ENCODE data around the gene CYP4B1. TPM values are rescaled to one million over a fixed set of nuclear protein-coding genes. Genes with fewer than 3 reads are reported as not detected.
"Not testable (repeated sequence)": the region's sequence is repeated elsewhere in the genome, so short reads cannot be mapped to it uniquely, and the experiment has no call there.

Gene CYP4B1
- total RNA-seq, 1 donor from 2014 or later: not detected

DNA sequence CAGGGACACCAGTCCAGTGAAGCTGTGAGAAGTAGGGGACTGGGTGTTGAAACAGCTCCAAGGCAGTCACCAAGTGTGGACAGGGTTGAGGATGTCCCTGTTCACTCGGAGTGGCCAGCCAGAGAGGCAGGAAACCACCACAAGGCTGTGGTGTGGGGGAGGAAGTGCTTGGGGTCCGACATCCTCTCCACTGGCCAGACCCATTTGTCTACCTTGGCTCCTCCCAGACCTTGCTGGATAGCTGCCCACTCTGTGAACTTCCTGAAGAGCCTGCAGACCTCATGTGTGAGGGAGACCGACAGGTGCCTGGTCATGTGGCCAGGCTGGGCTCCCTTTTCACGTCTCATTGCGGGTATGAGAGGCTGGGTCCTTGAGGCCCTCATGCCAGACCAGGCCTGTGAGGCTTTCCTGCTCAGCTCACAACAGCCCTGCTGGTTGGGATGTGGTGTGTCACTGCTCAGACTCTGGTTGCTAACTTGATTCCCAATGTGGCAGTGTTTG, 21.8 kb downstream of the CYP4B1 start:
- Mint-ChIP-seq H3K4me1 (ENCODE audit: low read depth) (no peaks in the 10 kb centered on the region), H3K27ac (ENCODE audit: unreplicated experiment) (no peak overlapping the region), H3K4me3 (ENCODE audit: unreplicated experiment) (no peak overlapping the region), H3K36me3 (ENCODE audit: low read depth) (no peaks in the 10 kb centered on the region), H3K27me3 (ENCODE audit: low read depth) (no peaks in the 10 kb centered on the region), H3K9me3 (ENCODE audit: low read depth) (no peaks in the 10 kb centered on the region)
- no peak for DNase-seq (ENCODE audit: low spot score)
- no peak for TF ChIP-seq CTCF (IDR thresholded peaks at IDR 0.05)

DNA sequence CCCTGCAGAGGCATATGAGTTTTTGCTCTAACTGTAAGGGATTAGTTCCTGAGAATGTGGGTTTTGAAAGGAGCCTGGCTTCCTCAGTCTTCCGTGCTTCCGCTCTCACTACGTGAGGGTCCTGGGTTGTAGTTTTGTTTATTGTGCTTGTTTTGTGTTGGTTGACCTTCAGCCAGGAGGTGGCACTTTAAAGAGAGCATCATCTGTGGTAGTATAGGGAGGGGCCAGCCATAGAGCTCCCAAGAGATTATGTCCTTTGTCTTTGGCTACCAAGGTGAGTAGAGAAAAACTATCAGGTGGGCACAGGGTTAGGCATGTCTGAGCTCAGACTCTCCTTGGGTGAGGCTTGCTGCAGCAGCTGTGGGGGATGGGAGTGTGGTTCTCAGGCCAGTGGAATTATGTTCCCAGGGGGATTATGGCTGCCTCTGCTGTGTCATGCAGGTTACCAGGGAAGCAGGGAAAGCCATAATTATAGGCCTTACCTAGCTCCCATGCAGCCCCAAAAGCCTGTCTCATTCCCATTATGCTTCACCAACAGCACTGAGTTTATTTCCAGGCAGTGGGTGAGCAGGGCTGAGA, 23.5 kb downstream of the CYP4B1 start:
- Mint-ChIP-seq H3K36me3 (ENCODE audit: low read depth) (no peaks in the 10 kb centered on the region), H3K27ac (ENCODE audit: unreplicated experiment) (no peak overlapping the region), H3K9me3 (ENCODE audit: low read depth) (peaks cover 5% of the 10 kb centered on the region), H3K4me3 (ENCODE audit: unreplicated experiment) (no peak overlapping the region), H3K27me3 (ENCODE audit: low read depth) (no peaks in the 10 kb centered on the region), H3K4me1 (ENCODE audit: low read depth) (no peaks in the 10 kb centered on the region)
- no peak for DNase-seq (ENCODE audit: low spot score)
- no peak for TF ChIP-seq CTCF (IDR thresholded peaks at IDR 0.05)

DNA sequence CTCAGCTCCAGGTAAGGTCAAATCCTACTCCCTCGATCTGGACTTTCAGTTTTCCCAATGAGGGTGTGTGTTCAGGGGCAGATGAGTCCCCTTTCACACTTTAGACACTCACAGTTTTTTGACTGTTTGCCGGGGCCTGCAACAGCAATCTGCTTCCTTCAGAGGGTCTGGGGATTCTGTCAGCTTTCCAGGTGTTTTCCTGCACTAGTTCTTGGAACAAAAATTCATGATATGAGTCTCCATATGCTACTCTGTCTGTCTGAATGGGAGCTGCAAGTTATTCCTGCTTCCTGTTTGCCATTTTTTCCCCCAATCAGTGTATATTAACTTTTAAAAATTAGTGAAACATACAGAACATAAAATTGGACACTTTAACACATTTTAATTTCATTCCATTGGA, 24.3 kb downstream of the CYP4B1 start:
- no peak for DNase-seq (ENCODE audit: low spot score)
- Mint-ChIP-seq H3K27ac (ENCODE audit: unreplicated experiment) (no peak overlapping the region), H3K27me3 (ENCODE audit: low read depth) (no peaks in the 10 kb centered on the region), H3K4me3 (ENCODE audit: unreplicated experiment) (no peak overlapping the region), H3K9me3 (ENCODE audit: low read depth) (peaks cover 5% of the 10 kb centered on the region), H3K36me3 (ENCODE audit: low read depth) (no peaks in the 10 kb centered on the region), H3K4me1 (ENCODE audit: low read depth) (no peaks in the 10 kb centered on the region)
- TF ChIP-seq CTCF (IDR thresholded peaks at IDR 0.05): no peak

DNA sequence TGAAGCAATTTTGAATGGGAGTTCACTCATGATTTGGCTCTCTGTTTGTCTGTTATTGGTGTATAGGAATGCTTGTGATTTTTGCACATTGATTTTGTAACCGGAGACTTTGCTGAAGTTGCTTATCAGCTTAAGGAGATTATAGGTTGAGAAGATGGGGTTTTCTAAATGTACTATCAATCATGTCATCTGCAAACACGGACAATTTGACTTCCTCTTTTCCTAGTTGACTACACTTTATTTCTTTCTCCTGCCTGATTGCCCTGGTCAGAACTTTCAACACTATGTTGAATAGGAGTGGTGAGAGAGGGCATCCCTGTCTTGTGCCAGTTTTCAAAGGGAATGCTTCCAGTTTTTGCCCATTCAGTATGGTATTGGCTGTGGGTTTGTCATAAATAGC, 28.0 kb downstream of the CYP4B1 start:
- not testable (repeated sequence) for DNase-seq (ENCODE audit: low spot score); H3K4me3 Mint-ChIP-seq (ENCODE audit: unreplicated experiment); H3K27me3 Mint-ChIP-seq (ENCODE audit: low read depth); H3K36me3 Mint-ChIP-seq (ENCODE audit: low read depth); H3K9me3 Mint-ChIP-seq (ENCODE audit: low read depth); H3K27ac Mint-ChIP-seq (ENCODE audit: unreplicated experiment); H3K4me1 Mint-ChIP-seq (ENCODE audit: low read depth)

GRCh38 chr1:46830665-46831322, 31.9 kb downstream of the CYP4B1 start:
- Mint-ChIP-seq H3K36me3 (ENCODE audit: low read depth) (no peaks in the 10 kb centered on the region), H3K4me1 (ENCODE audit: low read depth) (no peaks in the 10 kb centered on the region), H3K4me3 (ENCODE audit: unreplicated experiment) (no peak overlapping the region), H3K9me3 (ENCODE audit: low read depth) (peaks cover 8% of the 10 kb centered on the region), H3K27me3 (ENCODE audit: low read depth) (peaks cover 7% of the 10 kb centered on the region), H3K27ac (ENCODE audit: unreplicated experiment) (no peak overlapping the region)
- no peak for TF ChIP-seq CTCF (IDR thresholded peaks at IDR 0.05)
- no peak for DNase-seq (ENCODE audit: low spot score)

- not testable (repeated sequence) for H3K4me3 Mint-ChIP-seq (ENCODE audit: unreplicated experiment); H3K36me3 Mint-ChIP-seq (ENCODE audit: low read depth); H3K27me3 Mint-ChIP-seq (ENCODE audit: low read depth); DNase-seq (ENCODE audit: low spot score); H3K4me1 Mint-ChIP-seq (ENCODE audit: low read depth); H3K27ac Mint-ChIP-seq (ENCODE audit: unreplicated experiment); H3K9me3 Mint-ChIP-seq (ENCODE audit: low read depth)
Measured at GRCh38 chr1:46835469-46835868, 36.6 kb downstream of the CYP4B1 start.

DNA sequence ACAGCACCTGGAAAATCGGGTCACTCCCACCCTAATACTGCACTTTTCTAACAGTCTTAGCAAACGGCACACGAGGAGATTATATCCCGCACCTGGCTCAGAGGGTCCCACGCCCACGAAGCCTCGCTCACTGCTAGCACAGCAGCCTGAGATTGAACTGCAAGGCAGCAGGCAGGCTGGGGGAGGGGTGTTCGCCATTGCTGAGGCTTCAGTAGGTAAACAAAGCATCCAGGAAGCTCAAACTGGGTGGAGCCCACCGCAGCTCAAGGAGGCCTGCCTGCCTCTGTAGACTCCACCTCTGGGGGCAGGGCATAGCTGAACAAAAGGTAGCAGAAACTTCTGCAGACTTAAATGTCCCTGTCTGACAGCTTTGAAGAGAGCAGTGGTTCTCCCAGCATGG, 47.5 kb downstream of the CYP4B1 start:
- H3K9me3 Mint-ChIP-seq (ENCODE audit: low read depth); H3K27me3 Mint-ChIP-seq (ENCODE audit: low read depth): not testable (repeated sequence)

DNA sequence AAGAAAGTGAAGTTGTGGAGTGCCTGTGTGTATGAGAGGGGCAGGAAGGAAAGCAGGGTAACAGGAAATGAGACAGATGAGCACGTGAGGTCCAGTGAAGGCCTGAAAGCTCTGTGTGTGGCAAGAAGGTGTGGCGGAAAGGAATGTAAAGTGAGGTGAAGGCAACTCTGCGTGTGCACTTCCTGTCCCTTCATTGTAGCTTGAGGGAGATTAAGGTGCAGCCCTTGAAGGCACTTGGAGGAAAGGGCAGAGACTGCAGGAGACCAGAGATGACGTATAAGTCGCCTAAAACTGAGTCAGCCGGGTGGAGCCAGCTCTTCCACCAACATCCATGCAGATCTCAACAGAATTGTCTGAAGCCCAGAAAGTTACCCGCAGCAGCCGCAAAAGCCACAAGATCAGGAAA, 58.8 kb downstream of the CYP4B1 start:
- not testable (repeated sequence) for DNase-seq (ENCODE audit: low spot score); H3K4me3 Mint-ChIP-seq (ENCODE audit: unreplicated experiment); H3K27ac Mint-ChIP-seq (ENCODE audit: unreplicated experiment); H3K9me3 Mint-ChIP-seq (ENCODE audit: low read depth); H3K27me3 Mint-ChIP-seq (ENCODE audit: low read depth); H3K36me3 Mint-ChIP-seq (ENCODE audit: low read depth); H3K4me1 Mint-ChIP-seq (ENCODE audit: low read depth)

More for the DNA sequence above, 47.5 kb downstream of the CYP4B1 start:
- H3K27ac Mint-ChIP-seq (ENCODE audit: unreplicated experiment); H3K4me1 Mint-ChIP-seq (ENCODE audit: low read depth); DNase-seq (ENCODE audit: low spot score); H3K4me3 Mint-ChIP-seq (ENCODE audit: unreplicated experiment); H3K36me3 Mint-ChIP-seq (ENCODE audit: low read depth): not testable (repeated sequence)

Data from chondrocyte (in vitro differentiated cells).